Brain pericyte (primary cell): ENCODE measurements around the gene TOR2A.

Experiments
- DNase-seq: peaks from one replicate; pipeline ENCODE4 v3.0.0-alpha.2; 2012; ENCODE audit warnings: low read depth, low spot score

The TOR2A gene

DNA sequence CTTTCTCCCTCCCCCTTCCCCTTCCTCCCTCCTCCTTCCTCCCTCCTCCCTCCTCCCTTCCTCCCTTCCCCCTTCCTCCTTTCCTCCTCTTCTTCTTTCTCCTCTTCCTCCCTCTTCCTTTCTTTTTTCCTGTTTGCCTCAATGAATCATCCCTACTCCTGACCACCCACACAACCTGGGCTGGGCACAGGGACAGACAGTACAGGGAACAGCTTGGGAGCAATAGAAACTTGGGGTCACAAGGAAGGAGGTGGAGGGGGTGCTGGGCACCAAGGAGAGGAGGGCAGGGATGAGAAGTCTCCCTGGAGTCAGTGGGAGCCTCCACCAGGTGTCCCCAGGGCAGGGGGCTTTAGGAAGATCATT is 14.2 kb downstream of the TOR2A start:
- no peak for DNase-seq

DNA sequence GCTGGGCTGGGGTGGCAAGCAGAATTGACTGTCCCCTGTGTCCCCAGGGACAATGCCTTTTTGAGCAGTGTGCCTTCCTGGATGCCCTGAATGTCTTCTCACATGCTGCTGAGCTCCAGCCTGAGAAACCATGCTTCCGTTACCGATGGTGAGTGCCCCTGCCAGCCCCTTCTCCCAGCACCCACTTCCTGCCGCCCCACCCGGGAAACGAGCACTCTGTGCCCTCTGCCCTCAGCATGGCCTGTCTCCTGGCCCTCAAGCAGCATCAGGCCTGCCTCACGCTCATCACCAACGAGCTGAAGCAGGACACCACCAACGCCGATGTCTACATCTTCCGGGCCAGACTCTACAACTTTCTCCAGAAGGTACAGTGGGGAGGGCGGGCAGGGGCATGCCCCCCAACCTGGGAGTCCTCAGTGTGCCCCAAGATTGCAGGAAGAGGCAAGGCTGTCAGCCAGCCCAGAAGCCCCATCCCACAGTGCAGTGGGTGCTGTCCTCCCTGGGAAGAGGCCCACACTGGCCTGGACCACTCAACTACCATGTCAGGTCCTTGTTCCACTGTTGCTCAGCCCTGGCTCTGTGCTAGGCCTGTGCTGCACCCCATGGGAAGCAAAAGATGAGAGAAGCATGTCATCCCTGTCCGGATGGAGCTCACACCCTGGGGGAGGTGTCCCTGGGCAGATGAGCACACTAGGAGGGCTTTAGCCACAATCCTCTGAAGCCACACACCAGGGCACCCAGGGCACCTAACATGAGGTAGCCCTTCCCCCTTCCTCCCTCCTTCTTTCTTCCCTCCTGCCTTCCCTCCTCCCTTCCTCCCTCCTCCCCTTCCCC is 14.8 kb downstream of the TOR2A start:
- DNase-seq, result no peak

DNA sequence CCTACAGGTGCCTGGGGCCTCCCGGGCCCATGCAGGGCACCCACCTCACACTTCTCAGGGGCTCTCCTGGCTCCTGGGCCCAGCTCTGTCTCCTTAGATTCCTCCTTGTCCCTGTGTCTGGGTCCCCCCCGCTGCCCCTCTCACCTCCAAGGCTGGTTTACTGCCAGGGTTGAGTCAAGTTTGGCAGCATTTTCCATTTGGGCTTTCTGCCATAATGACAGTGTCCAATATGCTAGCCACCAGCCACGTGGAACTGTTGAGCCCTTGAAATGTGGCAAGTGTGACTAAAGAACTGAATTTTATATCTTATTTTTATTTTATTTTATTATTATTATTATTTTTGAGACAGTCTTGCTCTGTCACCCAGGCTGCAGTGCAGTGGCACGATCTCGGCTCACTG is 17.3 kb downstream of the TOR2A start:
- DNase-seq, result no peak

DNA sequence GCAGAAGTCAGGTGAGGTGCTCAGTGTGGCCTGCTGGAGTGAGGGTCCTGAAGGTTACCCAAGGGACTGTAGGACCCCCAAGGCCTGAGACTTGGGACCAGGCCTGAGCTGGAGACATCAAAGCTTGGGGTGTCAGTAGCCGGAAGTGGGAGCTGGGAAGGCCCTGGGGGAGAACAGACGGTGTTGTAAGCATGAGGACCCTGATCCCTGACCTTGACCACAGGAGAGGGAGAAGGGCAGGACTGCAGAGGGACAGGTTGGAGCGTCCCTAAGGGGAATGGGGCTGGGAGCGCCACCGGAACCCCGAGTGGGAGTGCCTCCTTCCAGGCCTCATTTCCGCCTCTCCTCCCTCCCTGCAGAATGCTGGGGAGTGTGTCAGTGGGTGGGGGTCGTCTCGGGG is 18.7 kb downstream of the TOR2A start:
- DNase-seq, result no peak

- peak; percentile 86 for DNase-seq
Measured at GRCh38 chr9:127715470-127716337, 19.4 kb downstream of the TOR2A start, which contains the start of the genes PTRH1 and TTC16. Gene PTRH1, minus strand, starts transcription at chr9:127715663. Its CDS starts 24 bp downstream, at chr9:127715639. Gene TTC16, plus strand, starts transcription at chr9:127716079. Its CDS starts 67 bp downstream, at chr9:127716146.

- DNase-seq, result no peak
Measured at GRCh38 chr9:127714951-127715469, 20.1 kb downstream of the TOR2A start.

DNA sequence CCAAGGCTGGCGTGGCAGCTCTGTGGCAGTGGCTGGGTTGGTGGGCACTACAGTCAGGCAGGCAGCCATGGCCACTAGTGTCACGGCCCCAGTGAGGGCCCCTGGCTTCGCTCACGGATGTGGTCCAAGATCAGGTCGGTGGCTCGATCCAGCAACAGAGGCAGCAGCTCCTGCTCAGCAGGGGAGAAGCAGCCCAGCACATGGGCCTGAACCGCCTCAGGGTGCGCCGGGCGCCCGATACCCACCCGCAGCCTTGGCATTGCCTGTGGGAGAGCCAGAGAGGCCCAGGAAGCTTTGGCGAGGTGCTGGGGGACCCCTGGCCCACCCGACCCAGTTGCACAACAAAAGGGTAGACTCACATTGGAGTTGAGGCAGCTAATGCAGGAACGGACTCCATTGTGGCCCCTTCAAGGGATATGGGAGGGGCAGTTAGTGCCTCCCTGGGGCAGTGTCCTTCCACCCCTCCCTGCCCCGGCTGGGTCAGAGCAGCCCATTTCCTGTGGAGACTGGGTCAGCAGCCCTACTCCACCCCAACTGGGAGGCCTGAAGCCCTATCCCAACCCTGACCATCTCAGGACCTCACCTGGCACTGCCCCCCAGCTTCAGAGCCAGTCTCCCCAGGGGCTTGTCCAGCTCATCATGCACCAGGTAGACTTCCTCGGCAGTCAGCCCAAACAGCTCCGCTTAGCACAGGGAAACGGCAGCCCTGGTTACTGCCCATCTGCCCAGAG is 20.9 kb downstream of the TOR2A start:
- DNase-seq, result no peak

DNA sequence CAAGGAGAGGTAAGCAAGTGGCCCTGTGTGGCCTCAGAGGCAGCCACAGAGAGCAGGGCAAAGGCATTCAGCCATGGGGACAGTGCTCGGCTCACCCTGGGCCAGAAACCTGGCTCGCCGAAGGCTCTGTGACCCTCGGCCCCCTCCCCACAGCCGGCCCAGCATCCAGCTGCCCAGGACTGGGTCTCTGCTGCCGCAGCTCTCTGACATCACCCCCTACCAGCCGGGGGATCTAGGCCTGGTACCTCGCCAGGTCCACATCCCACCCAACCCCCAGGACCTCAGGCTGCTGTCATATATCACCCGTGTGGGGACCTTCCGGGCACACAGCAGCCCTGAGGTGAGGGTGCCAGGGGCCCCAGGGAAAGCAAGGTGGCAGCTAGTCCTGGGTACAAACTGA is 22.2 kb downstream of the TOR2A start:
- DNase-seq, result no peak

DNA sequence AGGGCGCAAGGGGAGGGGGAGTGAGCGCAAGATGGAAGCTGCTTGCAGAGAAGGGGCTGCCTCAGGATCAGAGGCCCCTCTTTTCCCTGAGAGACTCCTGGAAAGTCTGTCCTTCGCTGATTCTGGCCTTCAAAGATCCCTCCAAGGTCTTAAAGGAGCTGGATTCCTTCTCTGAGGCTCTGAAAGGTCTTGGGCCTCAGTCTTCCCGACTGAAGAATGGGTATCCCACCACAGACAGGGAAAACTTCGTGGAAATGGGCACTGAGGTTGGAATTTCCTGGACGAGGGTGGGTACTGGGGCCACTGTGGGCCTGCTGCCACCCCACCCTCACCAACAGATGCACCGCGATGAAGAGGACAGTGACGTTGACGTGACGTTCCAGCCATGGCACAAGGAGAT is 22.7 kb downstream of the TOR2A start:
- no peak for DNase-seq

DNA sequence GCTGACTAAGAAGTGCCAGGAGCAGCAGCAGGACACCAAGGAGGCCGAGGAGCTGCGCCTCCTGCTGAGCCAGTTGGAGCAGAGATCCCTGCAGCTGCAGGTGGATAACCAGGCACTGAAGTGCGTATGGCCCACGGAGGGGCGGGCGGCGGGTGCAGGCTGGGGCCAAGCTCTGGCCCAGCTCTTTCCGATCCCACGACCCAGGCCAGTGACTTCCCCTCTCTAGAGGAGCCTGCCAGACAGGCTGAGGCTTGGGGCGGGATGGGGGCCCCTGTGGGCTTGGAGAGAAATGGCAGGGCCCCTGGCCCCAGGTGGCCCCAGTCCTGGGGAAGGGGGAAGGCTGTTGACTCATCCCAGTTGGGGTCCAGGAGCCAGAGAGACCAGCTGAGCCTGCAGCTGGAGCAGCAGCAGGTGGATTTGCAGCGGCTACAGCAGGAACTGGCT is 23.2 kb downstream of the TOR2A start:
- DNase-seq, result no peak

DNA sequence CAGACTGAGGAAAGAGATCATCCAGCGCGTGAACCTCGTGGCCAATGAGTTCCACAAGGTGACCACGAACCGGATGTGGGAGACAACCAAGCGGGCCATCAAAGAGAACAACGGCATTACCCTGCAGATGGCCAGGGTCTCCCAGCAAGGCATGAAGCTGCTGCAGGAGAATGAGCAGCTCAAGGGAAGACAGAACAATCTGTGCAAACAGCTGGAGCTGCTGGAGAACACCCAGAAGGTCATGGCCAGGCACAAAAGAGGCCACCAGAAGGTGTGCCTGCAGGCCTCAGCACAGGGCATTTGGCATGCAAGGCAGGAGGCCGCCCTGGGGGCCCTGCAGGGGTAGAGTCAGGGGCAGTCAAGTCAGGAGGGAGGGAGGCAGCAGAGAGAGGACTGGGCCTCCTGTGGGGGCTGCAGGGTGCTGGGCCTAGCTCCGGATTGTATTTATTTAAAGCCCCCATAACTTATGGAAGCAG is 23.8 kb downstream of the TOR2A start:
- no peak for DNase-seq

DNA sequence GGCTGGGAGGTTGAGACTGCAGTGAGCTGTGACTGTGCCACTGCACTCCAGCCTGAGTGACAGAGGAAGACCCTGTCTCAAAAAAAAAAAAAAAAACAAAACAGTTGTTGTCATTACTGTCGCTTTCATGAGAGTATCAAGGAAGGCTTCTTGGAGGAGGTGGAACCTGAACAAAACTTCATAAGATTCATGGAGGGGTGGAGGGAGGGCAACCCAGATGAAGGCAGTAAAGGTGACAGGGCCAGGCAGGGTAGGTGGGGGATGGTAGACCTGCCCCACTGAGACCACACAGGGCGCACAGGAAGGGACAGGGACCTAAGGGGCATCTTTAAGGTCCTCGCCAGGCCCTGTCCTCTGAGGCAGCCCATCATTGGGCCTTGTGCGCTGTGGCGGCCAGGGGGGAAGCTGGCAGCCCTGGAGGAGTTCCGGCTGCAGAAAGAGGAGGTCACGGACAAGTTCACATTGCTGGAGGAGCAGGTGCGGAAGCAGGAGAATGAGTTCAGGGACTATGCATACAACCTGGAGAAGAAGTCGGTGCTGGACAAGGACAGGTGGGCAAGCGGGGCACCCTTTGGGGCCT is 24.8 kb downstream of the TOR2A start:
- DNase-seq, result no peak

DNA sequence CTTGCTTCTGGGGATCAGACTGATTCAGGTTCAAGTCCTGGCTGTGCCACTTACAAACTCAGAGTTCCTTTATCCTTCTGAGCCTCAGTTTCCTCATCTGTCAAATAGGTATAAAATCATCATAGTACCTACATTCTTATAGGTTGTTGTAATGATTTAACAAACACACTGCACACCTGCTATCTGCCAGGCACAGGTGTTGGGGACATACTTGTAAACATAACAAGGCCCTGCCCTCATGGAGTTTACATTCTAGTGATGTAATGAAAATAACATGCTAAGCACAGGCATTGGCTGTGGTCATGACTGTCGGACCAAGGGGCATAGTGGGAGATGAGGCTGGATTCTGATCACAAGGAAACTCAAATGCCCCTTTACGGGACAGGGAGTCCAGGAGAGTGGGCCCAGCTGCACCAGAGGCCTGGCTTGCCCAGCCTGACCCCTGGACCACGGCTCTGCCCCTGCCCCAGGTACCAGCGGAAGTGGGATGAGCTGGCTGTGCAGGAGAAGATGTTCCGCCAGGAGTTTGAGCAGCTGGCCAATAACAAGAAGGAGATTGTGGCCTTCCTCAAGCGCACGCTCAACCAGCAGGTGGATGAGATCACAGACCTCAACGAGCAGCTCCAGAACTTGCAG is 26.0 kb downstream of the TOR2A start:
- DNase-seq, result no peak

DNA sequence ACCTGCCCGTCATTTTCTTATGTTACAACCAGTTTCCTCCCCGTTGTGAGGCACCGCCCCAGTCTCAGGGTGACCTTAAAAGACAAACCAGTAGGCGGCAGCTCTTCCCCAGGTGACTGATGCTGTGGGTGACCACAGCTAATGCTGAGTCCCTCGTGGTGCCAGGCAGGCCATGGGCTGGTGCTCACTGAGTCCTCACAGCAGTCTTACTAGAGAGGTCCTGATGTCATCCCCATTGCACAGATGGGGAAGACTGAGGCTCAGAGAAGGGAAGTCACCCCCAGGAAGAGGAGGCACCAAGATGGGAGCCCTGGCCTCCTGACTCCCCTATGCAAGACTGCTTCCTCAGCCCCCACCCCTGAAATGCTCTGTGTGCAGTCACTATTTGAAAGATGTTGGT is 27.3 kb downstream of the TOR2A start:
- DNase-seq, result no peak

GRCh38 chr9:127706836-127707241 is 28.3 kb downstream of the TOR2A start, which contains the start of gene CFAP157:
Gene CFAP157, plus strand, starts transcription at chr9:127706988. Its CDS starts 44 bp downstream, at chr9:127707032.
- DNase-seq, result no peak

- no peak for DNase-seq
Measured at GRCh38 chr9:127705577-127706379, 29.3 kb downstream of the TOR2A start.

GRCh38 chr9:127703289-127703946 is 31.7 kb downstream of the TOR2A start:
- no peak for DNase-seq

DNA sequence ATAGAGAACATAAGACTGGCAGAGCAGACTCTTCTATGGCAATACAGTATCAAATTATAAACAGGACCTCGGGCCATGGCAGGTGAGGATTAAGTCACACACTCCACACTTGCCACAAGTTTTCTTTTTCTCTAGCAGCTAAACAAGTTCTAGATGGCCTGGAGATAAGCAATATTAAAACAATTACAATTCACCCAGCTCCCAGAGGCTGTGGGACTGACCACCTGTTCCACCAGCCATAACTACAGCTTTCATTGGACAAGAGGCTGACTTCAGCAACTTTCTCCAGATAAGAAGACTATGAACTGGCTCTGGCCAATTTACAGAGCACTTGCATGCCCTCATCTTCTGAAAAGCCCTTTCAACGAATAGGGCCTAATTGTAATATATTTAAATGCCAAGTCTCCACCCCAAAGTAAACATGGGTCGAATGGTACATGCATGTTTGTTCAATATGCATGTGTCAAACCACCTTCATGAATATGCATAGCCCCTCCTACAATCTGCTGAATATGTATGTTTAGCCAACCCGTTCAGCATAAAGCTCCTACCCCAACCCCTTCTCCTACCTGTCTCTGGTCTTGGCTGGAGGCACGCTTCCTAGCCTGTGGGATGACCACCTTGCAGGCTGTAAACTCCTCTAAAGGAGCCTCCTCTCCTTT is 34.4 kb downstream of the TOR2A start:
- DNase-seq, result no peak

GRCh38 chr9:127700140-127700539 is 35.0 kb downstream of the TOR2A start:
- no peak for DNase-seq
